NB4 (cell line): ENCODE data around the gene SUV39H2.

Source experiments
- CTCF ChIP-seq: IDR thresholded peaks from one replicate; pipeline ENCODE4 v1.5.1; 2012; ENCODE audit warnings: low read depth, low read length
- POLR2A ChIP-seq: IDR thresholded peaks from 2 replicates; pipeline ENCODE4 v1.6.1; 2011; ENCODE audit warnings: mild to moderate bottlenecking; ENCODE audit not compliant: insufficient read length; ENCODE audit errors: extremely low read depth

DNA sequence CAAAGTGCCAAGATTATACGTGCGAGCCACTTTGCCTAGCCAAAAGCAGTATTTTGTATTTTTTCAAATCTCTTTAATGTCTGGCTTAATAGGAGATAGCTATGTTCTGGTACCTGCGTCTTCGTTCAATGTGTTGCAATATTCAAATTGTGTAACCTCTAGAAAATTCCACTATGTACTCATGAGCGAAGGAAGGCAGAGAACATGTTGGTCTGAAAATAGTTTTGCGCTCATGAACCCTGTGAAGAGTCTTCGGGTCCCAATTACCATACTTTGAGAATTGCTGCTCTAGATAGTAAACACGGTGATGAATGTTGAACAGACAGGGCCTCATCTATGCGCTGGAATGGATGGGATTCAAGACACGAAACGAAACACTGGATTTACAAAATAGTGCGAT lies 2.7 kb upstream of the SUV39H2 start:
- TF ChIP-seq CTCF: no peak
- TF ChIP-seq POLR2A: no peak
